HEK293 (cell line): ENCODE results near the gene NKD1.

Experiments
- ZFP37 ChIP-seq: fragments of 450-650 bp; formaldehyde crosslinking; IDR thresholded peaks from 2 replicates; pipeline ENCODE4 v1.5.1; 2016; ENCODE audit warnings: missing biosample characterization, missing genetic modification characterization
- ZNF571 ChIP-seq: fragments of 450-650 bp; formaldehyde crosslinking; IDR thresholded peaks from 2 replicates; pipeline ENCODE4 v1.5.0; 2017; ENCODE audit warnings: missing biosample characterization, missing genetic modification characterization

DNA sequence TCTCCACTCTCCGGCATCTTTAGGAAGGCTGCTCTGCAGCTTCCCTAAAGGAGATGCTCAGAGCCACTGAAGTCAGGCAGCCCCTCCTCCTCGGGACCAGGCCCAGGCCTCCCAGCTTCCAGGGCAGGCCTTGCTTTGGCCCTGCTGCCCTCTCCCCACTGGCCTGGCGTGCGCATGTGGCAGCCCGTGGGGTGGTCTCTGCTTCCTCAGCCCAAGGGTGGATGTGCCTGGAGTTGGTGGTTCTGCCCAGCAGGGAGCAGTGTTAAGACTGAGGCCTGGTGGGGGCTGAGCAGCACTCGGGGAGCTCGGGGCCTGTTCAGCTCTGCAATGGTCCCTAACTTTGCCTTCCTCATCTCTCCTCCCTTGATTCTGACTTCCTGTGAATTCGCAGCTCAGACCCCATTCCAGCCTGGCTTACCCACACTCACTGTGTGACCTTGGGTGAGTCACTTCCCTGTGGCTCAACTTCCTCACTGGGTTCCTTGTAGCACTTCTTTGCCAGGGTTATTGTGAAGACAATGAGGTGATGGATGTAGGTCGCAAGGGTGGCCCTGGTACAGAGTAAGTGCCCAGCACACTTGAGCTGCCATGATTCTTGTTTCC lies 63.2 kb downstream of the NKD1 start:
- TF ChIP-seq ZNF571 (tag by site-specific recombination) (no peak), ZFP37 (tag by site-specific recombination) (no peak)
